Gastroesophageal sphincter (tissue), 3 donors: ENCODE measurements around the gene GRM4.

Experiments used
- CTCF ChIP-seq, 4 experiments: fragments of 200-600 bp in 2 of 4; fragments of 450-650 bp in 2 of 4; sonication (generic) in 1 of 4; IDR thresholded peaks; one replicate each; pipeline ENCODE4 v1.5.1; 2017 to 2019; ENCODE audit warnings: antibody characterized with exemption in 4 of 4, mild to moderate bottlenecking in 2 of 4, moderate library complexity in 2 of 4
- EP300 ChIP-seq: sonication (generic); formaldehyde crosslinking; IDR thresholded peaks from one replicate; pipeline ENCODE4 v1.6.1; 2017; ENCODE audit warnings: antibody characterized with exemption, mild to moderate bottlenecking
- POLR2AphosphoS5 ChIP-seq: sonication (generic); formaldehyde crosslinking; IDR thresholded peaks from one replicate; pipeline ENCODE4 v1.6.1; 2017; ENCODE audit warnings: antibody characterized with exemption

- TF ChIP-seq CTCF (IDR thresholded peaks at IDR 0.05) (no peak), EP300 (no peak), POLR2AphosphoS5 (no peak)
Observed at GRCh38 chr6:34039943-34040342, 105.9 kb downstream of the GRM4 start.
